Stomach (tissue), 9 donors: ENCODE measurements around the gene GLIS2. TPM values are rescaled to one million over a fixed set of nuclear protein-coding genes. Genes with fewer than 3 reads are reported as not detected.
A peak's percentile ranks its signal among the peaks of the same experiment; 100 is the strongest.

ENCODE experiments used
- DNase-seq, 2 donors: peaks; one replicate each; pipeline versions ENCODE4 v3.0.0 to v3.0.0-alpha.2; 2013 to 2019
- H3K27ac ChIP-seq, 5 donors: fragments of 200-600 bp in 4 of 5; sonication (generic) in 4 of 5; one replicate each; pipeline ENCODE4 v1.5.1; 2013 to 2019; ENCODE audit warnings: mild to moderate bottlenecking in 1 of 5, moderate library complexity in 1 of 5
- H3K27me3 ChIP-seq, 3 donors: fragments of 200-600 bp; sonication (generic); one replicate each; pipeline ENCODE4 v1.5.1; 2017 to 2019; ENCODE audit warnings: mixed run types in 1 of 3
- H3K36me3 ChIP-seq, 4 donors: fragments of 200-600 bp; sonication (generic); 1 replicate in 3 of 4; 2 replicates in 1 of 4; pipeline ENCODE4 v1.5.1; 2016 to 2019
- H3K4me1 ChIP-seq, 4 donors: fragments of 200-600 bp; sonication (generic); one replicate each; pipeline ENCODE4 v1.5.1; 2016 to 2019
- H3K4me3 ChIP-seq, 4 donors: fragments of 200-600 bp; sonication (generic) in 3 of 4; one replicate each; pipeline ENCODE4 v1.5.1; 2016 to 2019; ENCODE audit warnings: mild to moderate bottlenecking in 1 of 4
- H3K9me3 ChIP-seq, 4 donors: fragments of 200-600 bp; sonication (generic); one replicate each; pipeline ENCODE4 v1.5.1; 2016 to 2019
- EP300 ChIP-seq: sonication (generic); formaldehyde crosslinking; IDR thresholded peaks from one replicate; pipeline ENCODE4 v1.6.1; 2017; ENCODE audit warnings: antibody characterized with exemption
- POLR2A ChIP-seq, 4 donors: fragments of 450-650 bp; IDR thresholded peaks; one replicate each; pipeline ENCODE4 v1.6.1; 2016; ENCODE audit warnings: antibody characterized with exemption in 4 of 4, control low read depth in 2 of 4, mild to moderate bottlenecking in 1 of 4, moderate library complexity in 1 of 4
- POLR2AphosphoS5 ChIP-seq, 3 donors: sonication (generic); formaldehyde crosslinking; IDR thresholded peaks; one replicate each; pipeline ENCODE4 v1.6.1; 2016; ENCODE audit warnings: antibody characterized with exemption in 3 of 3
- WGBS, 5 donors: extraction: QIAGEN DNeasy Blood & Tissue Kit in 3 of 5; methylation state at CpG; one replicate each; pipeline versions ENCODE4 v1.1.5 to v1.1.7; 2013 to 2018; 5-methylcytosine and 5-hydroxymethylcytosine counted together
- intact Hi-C: fragments of 100-400 bp; cut with DNase I; formaldehyde crosslinking; loops from one replicate; pipeline ENCODE4 v1.15.1; 2023; ENCODE audit warnings: low total_unique reads
- polyA plus RNA-seq, 3 donors: library from polyadenylated mRNA; stranded (reverse); fragments of 200-250 nt; gene quantifications; one replicate each; pipeline ENCODE4 v1.2.3, GENCODE V29; 2013
- total RNA-seq, 5 donors: library from RNA; depleted of rRNA; stranded (reverse); fragments of >200 nt; gene quantifications; one replicate each; pipeline versions ENCODE4 v1.1.0 to v1.2.3, GENCODE V29; 2014 to 2016
- TF ChIP-seq, protein P1 (sequence below), 7 experiments: fragments of 450-650 bp in 4 of 7; fragments of 200-600 bp in 3 of 7; sonication (generic) in 3 of 7; IDR thresholded peaks; one replicate each; pipeline ENCODE4 v1.5.1; 2016 to 2019; ENCODE audit warnings: antibody characterized with exemption in 7 of 7, control low read depth in 2 of 7, mild to moderate bottlenecking in 1 of 7
- donor health status: healthy with polysubstance abuse.
- donor health status: Bipolar disorder and iron deficiency.
- donor health status: healthy.

Gene GLIS2
- total and polyA plus RNA-seq, 8 donors: 3.2 to 21.0 (median 5.2) TPM

DNA sequence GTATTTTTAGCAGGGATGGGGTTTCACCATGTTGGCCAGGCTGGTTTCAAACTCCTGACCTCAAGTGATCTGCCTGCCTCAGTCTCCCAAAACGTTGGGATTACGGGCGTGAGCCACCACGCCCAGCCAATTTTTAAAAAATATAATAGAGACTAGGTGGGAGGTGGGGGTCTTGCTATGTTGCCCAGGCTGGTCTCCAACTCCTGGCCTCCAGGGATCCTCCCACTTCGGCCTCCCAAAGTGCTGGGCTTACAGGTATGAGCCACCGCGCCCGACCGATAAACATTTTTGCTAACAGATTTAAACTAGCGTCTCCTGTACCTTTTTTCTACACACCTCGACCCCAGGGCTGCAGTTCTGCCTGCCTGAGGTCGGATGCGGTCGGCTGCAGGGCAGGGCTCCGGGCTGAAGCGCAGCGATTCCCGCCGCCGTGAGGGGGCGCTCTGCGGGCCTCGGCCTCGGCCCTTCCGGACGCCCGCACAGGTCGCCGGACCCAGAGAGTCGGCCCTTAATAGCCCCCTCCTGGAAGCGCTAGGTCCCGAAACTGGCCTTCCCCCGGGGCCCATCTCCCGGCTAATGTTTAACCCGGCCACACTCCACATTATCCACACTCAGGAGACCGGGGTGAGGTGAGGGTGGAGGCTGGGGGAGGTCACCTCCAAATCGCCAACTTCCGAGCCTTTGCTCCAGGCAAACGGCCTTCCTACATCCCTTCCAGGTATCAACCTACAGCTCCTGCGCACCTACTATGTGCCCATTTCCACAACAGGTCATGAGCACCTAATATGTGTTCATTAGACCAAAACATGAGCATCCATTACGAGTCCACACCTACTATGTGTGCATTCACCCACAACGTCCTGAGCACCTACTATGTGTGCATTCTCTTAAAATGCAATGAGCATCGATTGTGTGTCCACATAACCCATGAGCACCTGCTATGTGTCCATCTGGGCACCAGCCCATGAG, 2.0 kb upstream of the GLIS2 start:
- Histone ChIP-seq H3K27ac (peak overlapping the region in 4 of 5 donors; percentile 92 to 97 (median 94)), H3K9me3 (no peaks in the 10 kb centered on the region), H3K36me3 (no peaks in the 10 kb centered on the region), H3K4me1 (peaks cover 43 to 63% (median 52%) of the 10 kb centered on the region in 4 donors), H3K27me3 (peaks cover 0 to 35% (median 14%) of the 10 kb centered on the region in 3 donors), H3K4me3 (no peak overlapping the region)
- 11 to 26% (median 14%) methylated on average over 23 to 43 of the region's 43 CpGs for WGBS, 5 donors
- peak; percentile 72 to 90 for DNase-seq
- no peak for TF ChIP-seq POLR2AphosphoS5 (IDR thresholded peaks at IDR 0.05)
- TF ChIP-seq POLR2A (IDR thresholded peaks at IDR 0.05): no peak
- TF ChIP-seq EP300: no peak
- TF ChIP-seq, protein P1, sequence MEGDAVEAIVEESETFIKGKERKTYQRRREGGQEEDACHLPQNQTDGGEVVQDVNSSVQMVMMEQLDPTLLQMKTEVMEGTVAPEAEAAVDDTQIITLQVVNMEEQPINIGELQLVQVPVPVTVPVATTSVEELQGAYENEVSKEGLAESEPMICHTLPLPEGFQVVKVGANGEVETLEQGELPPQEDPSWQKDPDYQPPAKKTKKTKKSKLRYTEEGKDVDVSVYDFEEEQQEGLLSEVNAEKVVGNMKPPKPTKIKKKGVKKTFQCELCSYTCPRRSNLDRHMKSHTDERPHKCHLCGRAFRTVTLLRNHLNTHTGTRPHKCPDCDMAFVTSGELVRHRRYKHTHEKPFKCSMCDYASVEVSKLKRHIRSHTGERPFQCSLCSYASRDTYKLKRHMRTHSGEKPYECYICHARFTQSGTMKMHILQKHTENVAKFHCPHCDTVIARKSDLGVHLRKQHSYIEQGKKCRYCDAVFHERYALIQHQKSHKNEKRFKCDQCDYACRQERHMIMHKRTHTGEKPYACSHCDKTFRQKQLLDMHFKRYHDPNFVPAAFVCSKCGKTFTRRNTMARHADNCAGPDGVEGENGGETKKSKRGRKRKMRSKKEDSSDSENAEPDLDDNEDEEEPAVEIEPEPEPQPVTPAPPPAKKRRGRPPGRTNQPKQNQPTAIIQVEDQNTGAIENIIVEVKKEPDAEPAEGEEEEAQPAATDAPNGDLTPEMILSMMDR (IDR thresholded peaks at IDR 0.05): peak in 5 of 7 experiments; percentile 22 to 74 (median 55)
- intact Hi-C loops: no loop called here

DNA sequence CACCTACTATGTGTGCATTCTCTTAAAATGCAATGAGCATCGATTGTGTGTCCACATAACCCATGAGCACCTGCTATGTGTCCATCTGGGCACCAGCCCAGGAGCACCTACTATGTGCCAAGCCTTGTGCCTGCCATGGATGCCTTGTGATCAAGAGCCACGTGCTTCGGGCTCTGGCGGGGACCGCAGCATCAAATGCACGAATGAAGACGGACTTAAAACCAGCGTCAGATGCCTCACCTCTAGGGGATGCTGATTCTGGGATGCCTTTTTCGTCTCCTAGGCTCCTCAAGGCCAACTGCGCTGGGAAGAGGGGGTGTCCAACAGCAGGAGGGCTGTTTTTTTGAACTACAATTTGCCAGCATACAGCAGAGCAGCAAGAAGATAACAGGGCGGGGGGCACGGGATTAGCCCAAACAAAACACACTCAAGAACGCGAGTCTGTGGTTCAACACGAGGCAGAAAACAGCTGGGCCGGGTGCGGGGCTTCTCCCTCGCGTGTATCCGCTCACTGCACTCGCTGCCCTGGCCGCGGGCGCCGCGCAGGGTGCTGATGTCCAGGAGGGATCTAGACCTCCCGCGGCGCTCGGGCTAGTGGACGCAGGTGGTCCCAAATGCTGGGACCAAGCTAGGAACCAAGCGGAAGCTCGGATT, 1.2 kb upstream of the GLIS2 start:
- Histone ChIP-seq H3K36me3 (no peaks in the 10 kb centered on the region), H3K27ac (peak overlapping the region; percentile 90 to 97 (median 93)), H3K4me1 (peaks cover 51 to 64% (median 58%) of the 10 kb centered on the region in 4 donors), H3K9me3 (no peaks in the 10 kb centered on the region), H3K27me3 (peaks cover 0 to 35% (median 14%) of the 10 kb centered on the region in 3 donors), H3K4me3 (peak overlapping the region; percentile 63 to 71 (median 71))
- DNase-seq: peak in 1 of 2 donors; percentile 82
- WGBS, 5 donors: 2 to 3% (median 3%) methylated on average over 27 to 33 of the region's 33 CpGs
- TF ChIP-seq, protein P1 (IDR thresholded peaks at IDR 0.05): no peak
- TF ChIP-seq POLR2A (IDR thresholded peaks at IDR 0.05): no peak
- TF ChIP-seq POLR2AphosphoS5 (IDR thresholded peaks at IDR 0.05): no peak
- no peak for TF ChIP-seq EP300
- intact Hi-C loops: no loop called here

DNA sequence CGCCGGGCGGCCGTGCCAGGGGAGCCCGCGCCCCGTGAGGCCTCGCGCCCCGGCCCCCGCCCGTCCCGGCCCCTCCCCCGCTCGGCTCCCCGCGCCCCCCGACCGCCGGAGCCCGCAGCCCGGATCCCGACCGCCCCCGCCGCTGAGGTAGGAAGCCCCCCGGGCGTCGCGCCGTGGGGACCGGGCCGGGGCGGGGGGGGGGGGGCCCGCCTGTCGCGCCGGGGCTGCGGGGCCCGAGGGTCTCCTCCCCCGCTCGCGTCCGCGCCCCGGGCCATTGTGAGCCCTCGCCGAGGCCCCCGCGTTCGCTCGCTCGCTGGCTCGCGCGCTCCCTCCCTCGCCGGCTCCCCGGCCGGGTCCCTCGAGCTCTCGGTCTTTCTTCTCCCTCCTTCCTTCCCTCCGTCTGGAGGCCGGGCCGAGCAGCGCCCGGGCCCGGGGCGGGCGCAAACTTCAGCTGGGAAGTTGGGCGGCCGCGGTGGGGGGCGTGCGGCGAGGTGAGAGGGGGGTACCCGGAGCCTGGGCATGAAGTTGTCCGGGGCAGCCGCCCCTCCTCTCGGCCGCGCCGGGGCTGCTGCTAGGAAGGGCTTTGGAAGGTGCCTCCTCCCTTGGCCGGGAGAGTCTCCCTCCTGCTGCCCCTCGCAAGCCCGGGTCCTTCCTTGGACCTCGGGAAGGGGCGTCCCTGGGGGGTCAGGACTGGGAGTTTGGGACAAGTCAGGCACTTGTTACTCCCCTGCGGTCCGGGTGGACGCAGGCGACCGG, 419 bp downstream of the GLIS2 start:
- H3K9me3 ChIP-seq: no peaks in the 10 kb centered on the region
- whole genome bisulfite sequencing, 5 donors: 1 to 4% (median 3%) methylated on average over 10 to 86 of the region's 93 CpGs
- H3K27me3 ChIP-seq: peaks cover 0 to 35% (median 14%) of the 10 kb centered on the region in 3 donors
- intact Hi-C loops: no loop called here
- peak overlapping the region; percentile 66 to 94 (median 92) for H3K27ac ChIP-seq
- H3K4me1 ChIP-seq: peaks cover 66 to 74% (median 70%) of the 10 kb centered on the region in 4 donors
- peak in 1 of 2 donors; percentile 69 for DNase-seq
- no peaks in the 10 kb centered on the region for H3K36me3 ChIP-seq
- H3K4me3 ChIP-seq: peak overlapping the region; percentile 63 to 71 (median 71)
- TF ChIP-seq POLR2A (IDR thresholded peaks at IDR 0.05) (no peak), EP300 (no peak), POLR2AphosphoS5 (IDR thresholded peaks at IDR 0.05) (no peak)
- TF ChIP-seq, protein P1 (IDR thresholded peaks at IDR 0.05): no peak
